ENCODE results near the gene GRAPL.
"Not testable (repeated sequence)": the region's sequence is repeated elsewhere in the genome, so short reads cannot be mapped to it uniquely, and the experiment has no call there.

GRAPL gene

DNA sequence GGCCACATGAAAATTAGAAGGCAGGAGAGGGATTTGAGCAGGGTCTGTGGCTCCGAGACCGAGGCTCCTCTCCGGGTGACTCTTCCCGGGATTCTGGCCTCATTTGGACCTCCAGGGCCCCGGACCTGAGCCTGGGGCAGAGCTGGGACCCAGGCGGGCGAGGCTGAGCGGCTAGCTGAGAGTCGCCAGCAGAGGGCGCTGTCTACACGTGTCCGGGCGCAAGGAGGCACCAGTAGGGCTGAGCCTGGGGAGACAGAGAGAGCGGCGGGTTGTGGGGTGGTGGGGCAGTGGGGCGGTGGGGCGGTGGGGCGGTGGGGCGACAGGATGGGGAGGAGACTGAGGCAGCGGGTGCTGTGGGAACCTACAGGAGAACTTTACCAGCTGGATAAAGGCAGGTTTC is 75.1 kb downstream of the GRAPL start:
- not testable (repeated sequence) for H3K4me3 ChIP-seq (ENCODE audit: severe bottlenecking); DNase-seq (ENCODE audit: low spot score); H3K27ac ChIP-seq (ENCODE audit: poor library complexity, severe bottlenecking); H3K36me3 ChIP-seq (ENCODE audit: low read depth); H3K9me3 ChIP-seq (ENCODE audit: severe bottlenecking); H3K4me1 ChIP-seq (ENCODE audit: insufficient read depth, poor library complexity, severe bottlenecking); H3K27me3 ChIP-seq (ENCODE audit: insufficient read depth, poor library complexity, severe bottlenecking)
- peak; percentile 96 for ATAC-seq (ENCODE audit: low read depth)

DNA sequence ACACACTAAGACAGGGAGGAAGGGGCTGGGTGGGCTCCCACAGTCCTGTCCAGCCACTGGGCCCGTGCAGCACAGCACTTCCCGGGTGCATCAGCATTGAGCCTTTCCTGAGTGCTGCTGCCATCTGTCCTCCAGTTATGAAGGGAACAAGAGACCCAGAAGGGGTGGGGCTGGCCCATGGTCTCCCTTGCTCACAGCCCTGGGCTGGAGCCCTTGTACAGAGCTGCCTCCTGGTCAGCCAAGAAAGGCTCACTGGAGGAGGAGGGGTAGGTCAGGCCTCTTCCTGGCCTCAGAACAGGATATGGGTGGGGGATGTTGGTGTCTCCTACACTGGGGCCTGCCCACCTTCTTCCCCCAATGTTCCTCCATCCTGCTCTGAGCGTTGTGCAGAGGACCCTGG is 76.0 kb downstream of the GRAPL start:
- not testable (repeated sequence) for H3K27me3 ChIP-seq (ENCODE audit: insufficient read depth, poor library complexity, severe bottlenecking); DNase-seq (ENCODE audit: low spot score); H3K9me3 ChIP-seq (ENCODE audit: severe bottlenecking); H3K36me3 ChIP-seq (ENCODE audit: low read depth); H3K4me1 ChIP-seq (ENCODE audit: insufficient read depth, poor library complexity, severe bottlenecking); H3K4me3 ChIP-seq (ENCODE audit: severe bottlenecking); H3K27ac ChIP-seq (ENCODE audit: poor library complexity, severe bottlenecking); ATAC-seq (ENCODE audit: low read depth)

Data from RWPE2 (cell line).